NCI-H128 (cell line): ENCODE results near the gene EPHB6.

Experiments
- DNase-seq: peaks from one replicate; lab custom pipeline; 2025; ENCODE audit not compliant: unreplicated experiment; lab: John Stamatoyannopoulos, UW

EPHB6 gene, protein sequence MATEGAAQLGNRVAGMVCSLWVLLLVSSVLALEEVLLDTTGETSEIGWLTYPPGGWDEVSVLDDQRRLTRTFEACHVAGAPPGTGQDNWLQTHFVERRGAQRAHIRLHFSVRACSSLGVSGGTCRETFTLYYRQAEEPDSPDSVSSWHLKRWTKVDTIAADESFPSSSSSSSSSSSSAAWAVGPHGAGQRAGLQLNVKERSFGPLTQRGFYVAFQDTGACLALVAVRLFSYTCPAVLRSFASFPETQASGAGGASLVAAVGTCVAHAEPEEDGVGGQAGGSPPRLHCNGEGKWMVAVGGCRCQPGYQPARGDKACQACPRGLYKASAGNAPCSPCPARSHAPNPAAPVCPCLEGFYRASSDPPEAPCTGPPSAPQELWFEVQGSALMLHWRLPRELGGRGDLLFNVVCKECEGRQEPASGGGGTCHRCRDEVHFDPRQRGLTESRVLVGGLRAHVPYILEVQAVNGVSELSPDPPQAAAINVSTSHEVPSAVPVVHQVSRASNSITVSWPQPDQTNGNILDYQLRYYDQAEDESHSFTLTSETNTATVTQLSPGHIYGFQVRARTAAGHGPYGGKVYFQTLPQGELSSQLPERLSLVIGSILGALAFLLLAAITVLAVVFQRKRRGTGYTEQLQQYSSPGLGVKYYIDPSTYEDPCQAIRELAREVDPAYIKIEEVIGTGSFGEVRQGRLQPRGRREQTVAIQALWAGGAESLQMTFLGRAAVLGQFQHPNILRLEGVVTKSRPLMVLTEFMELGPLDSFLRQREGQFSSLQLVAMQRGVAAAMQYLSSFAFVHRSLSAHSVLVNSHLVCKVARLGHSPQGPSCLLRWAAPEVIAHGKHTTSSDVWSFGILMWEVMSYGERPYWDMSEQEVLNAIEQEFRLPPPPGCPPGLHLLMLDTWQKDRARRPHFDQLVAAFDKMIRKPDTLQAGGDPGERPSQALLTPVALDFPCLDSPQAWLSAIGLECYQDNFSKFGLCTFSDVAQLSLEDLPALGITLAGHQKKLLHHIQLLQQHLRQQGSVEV

DNA sequence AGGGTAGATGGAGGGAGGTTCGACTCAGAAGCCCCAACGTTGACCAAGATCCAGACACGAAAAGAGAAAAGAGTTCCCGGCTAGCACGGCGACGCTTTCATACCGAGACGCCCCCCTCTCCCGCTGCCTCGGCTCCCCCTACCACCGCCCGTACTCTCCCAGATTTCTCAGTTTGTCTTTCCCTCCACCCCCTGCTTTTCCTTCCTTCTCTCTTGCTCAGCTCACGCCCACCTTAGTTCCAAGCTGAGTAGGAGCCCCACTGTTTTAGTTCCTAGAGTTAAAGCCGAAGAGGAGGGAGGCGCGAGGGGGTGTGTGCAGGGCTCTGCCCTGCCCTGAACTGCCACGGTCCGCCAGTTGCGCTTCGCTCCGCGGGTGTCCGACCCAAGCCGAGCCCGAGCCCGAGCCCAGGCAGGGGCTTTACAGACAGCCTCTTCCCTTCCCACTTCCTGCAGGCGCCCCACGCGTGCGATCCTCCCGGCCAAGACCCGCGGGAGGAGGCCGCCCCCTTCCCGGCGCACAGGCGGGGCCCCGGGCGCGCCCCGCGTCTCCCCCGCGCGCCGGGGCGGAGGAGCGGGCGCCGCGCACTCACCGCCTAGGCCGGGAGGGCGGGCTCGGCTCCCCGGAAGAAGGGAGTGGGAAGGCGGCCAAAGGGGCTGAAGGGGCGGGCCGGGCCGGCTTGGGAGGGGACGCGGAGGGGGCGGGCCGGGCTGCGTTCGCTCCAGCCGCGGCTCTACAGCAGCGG is at the start of gene EPHB6:
EPHB6 (plus strand) TSS at position 705 of the 742 bp plus-strand sequence. CDS start 8,152 bp downstream, outside the sequence.
- DNase-seq: no peak

DNA sequence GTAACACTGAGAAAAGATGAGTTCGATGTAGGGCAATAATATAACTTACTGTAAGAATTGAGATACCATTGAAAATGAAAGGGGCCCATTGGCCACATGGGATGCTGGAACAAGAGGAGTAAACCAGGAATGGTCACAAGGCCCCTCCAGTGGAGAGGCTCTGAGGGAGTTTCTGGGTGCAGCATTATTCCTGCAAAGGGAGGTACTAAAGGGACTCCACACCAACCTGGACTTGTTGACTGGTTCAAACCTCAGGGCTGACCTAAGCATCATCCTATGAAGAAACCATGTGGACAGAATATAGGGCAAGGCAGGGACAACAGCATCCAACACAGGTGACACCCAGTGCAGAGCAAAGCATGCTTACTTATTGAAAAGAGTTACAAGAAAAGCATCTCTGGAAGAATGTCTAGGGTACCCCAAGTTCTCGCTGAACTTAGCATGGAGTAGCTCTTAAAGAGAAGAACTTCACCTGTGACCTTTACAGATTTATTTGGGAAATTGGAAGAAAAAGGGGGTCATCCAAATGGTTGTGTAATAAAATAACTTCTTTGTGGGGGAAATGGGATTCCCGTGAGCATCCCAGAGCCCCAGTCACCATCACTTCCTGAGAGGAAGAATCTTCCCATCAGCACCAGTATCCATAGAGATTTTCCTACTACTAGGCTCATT is 49.4 kb upstream of the EPHB6 start:
- DNase-seq: no peak

DNA sequence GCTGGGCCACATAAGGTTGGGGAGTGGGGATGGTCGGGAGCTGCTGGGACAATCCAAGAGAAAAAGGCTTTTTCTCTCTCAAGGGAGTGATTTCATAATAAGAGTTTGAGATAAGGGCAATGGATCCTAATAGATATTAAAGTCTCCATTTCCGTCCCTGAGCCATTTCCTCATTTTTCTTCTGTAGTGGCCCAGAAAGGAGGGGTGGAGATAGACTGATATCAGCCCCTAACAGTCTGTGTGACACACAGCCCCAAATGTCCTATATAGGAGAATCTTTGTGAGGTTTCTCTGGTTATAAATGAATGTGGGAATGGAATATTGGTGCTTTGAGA is 48.9 kb upstream of the EPHB6 start:
- no peak for DNase-seq

DNA sequence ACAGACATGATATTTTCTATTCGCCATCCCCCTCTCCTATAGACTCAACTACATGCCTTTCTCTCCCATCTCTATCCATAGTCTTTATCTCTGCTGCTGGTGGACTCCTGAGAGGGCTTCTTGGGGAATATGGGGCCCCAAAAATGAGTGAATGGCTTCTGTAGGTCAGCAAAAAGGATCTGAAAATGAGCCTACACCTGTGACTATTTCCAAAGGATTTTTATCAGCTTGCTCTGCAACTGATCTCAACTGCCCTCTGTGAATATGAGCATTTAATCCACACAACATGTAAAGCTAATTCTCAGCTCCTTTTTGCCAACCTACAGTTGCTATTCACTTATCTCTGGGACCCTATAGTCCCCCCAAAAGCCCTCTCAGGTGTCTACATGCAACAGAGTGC is 47.9 kb upstream of the EPHB6 start:
- DNase-seq: no peak

DNA sequence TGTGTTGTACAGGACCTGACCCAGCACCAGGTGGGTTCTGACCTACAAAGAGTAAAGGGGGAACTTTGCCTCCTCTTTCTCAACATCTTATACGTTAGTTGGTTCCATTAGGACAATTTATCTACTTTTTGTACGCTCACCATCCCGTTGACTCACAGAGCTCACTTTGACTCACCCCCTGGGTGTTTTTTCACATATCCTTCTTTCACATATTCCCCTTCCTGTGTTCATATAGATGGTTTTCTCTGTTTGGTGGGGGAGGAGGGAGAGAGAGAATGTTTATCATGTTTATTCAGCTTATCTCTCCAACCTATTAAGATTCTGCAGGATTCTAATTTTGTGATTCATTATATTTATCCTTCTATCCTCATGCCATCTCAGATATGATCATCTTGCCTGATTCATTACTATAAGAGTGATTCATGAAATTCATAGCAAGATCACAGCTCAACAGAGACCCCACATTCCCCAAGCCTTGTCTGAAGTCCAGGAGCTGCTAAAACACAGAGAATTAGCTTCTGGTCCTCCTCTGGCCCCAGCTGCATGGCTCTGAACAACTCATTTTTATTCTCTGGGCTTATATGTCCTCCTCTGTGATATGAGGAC is 46.9 kb upstream of the EPHB6 start:
- DNase-seq: no peak

DNA sequence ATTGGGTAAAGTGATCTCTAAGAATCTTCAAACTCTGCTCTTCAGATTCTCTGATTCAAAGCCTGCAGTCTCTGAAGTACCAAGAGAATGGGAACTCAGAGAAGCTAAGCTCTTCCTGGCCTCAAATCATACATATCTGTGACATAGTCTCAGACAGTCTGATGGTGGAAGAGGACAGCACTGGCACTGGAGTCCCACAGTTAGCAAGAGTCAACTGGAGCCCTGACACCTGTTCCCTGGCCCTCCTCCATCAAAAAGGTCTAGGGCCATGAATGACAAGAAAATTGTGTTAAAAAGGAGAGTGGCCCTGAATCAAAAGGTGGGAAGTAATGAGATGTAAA is 46.4 kb upstream of the EPHB6 start:
- DNase-seq: no peak

DNA sequence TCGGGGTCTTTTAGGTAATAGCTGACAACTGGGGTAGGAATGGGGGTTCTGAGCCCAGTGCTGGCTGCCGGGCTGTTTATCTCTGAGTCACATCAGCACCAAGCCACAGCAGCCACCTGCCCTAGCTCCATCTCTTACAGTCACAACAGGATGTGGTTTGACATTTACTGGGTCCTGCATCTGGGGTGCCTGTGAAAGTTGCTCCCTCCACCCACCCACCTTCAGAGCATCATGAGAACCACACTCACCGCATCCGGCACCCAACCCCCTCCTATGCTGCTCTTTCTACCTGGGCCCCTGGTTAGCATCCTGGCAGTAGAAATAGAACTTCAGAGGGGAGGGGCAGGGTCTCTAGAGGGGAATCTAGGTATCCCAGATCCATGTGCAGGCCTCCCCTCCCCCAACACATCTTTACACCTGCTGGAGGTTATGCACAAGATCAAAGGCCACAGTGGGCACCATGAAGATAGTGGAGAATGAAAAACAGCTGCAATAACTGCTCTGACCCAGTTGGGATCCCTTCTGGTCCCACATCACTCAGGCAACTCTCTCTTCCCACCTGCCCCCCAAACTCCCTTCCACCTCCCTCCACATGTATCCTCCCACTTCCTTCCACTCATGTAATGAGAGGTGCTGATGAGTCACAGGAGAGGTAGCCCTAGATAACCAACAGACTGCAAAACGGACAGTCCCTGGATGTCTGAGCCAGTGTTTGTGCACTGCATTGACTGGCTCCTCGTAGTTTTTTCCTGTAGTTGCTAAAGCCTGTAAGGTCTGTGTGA is 45.9 kb upstream of the EPHB6 start:
- no peak for DNase-seq

DNA sequence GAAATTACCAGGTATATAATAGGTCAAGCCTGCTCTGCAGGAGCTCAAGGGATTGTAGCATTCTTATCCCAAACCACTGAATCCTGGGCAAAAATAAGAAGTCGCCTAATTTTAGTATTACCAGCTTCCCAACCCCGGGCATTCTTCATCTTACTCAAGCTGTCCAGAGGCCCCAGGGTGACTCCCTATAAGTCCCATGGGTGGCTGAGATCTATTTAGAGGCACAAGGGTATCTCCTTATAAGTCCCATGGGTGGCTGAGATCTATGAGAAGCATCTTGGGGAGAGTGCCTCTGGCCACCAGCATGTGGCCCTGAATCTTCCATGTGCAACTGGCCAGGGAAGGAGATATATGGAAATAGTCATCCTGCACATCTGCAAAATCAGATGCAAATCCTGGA is 45.2 kb upstream of the EPHB6 start:
- no peak for DNase-seq

DNA sequence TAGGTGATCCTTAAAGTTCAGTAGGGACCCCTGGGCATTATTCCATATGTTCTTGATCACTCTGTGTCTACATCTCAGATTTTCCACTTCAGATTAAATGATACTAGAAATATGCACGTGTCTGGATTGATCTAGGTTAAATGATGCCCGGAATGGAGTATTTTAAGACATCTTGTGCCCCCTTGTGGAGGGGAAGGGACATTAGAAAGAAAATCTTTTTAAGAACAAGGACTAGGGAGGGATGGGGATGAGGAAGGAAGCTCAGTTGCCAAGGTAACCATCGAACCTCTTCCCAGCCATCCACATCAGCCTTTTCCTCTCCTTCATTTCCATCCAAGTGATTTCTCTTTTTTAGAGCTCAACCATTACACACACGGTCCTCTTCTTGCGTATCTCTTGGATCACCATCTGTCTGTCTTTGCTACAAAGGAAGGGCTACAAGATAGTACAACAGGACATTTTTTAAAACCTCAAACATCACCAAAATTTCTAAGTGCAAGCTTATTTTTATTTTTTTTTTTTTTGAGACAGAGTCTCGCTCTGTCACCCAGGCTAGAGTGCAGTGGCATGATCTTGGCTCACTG is 43.6 kb upstream of the EPHB6 start:
- DNase-seq: no peak

DNA sequence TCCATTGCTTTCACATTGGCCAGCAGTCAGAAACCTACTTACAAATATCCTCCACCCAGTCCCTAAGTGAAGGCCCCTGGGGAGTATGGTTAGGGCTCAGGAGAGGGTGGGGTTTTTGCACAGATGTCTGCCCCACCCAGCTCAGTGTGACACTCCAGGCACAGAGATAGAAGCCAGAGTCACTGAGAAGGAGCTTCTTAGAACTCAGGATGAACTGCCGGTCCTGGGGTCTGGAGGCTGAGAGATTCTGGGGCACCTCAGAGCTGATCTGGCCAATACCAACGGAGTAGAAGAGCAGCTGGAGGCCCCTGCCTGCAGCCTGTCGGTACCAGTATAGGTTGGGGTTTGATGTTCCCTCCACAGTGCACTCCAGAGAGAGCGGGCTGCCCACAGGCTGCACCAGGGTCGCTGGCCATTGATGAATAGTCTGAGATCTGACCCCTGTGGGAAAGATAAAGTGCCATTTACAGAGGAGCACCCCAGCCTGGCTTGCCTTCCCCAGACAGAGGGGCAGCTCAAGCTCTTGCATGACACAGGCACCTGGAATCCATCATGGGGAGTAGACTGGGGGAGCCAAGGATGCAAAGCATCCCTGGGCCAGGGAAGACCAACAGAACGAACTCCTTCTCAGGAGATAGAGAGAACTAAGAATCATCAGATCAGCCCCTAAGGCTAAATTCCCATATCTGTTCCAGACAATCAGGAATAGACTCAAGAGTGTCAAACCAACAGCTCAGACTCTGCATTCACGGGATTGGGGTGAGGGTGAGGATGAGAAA is 42.2 kb upstream of the EPHB6 start:
- no peak for DNase-seq

DNA sequence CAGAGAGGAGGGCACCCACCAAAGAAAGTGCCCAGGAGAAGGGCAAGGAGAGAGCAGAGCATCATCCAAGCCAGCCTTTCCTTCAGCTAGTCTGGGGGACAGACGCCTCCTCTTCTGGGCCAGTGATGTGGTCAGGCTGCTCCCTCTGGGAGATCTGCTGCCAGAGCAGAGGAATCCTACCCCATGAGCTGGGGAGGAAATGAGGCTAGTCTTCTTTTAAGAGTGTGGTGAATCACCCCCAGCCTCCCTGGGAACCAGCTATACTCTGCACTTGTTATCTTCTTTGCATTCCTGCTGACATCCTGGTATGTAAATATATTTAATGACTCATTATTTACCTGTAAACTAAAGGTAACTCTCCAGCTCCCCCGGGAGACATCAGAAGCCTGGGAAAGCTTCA is 41.6 kb upstream of the EPHB6 start:
- no peak for DNase-seq

DNA sequence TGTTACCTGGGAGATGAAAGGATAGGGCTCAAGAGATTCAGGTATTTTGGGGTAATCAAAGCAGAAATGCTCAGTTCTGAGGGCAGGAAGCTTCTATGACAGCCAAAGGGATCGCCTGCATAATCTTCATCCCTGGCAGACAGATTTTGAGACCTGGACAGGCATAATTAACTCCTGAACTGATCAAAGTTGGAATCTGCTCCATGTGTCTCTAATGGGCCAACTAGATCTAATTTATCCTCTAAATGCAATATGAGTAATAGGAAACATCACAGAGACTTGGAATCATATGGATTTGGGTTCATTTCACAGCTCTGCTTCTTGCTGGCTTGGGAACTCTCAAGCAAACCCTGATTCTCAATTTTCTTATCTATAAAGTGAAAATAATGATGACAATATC is 41.2 kb upstream of the EPHB6 start:
- DNase-seq: no peak

DNA sequence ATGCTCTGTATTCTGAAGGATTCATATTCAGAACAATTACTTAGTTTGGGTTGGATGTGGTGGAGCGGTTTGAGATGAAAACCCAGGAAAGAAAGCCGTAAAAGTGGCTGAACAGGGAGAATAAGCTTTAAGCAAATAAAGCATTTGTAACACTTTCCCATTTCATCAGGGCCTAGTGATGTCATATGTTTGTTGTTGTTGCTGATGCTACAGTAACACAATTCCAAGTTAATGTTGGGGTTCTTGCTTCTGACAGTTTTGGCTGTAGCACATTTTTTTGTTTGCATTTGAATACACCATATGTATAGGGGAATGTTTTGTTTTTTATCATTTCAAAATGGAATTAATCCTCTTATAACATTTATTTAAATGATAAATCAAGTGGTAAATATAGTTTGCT is 40.4 kb upstream of the EPHB6 start:
- no peak for DNase-seq

DNA sequence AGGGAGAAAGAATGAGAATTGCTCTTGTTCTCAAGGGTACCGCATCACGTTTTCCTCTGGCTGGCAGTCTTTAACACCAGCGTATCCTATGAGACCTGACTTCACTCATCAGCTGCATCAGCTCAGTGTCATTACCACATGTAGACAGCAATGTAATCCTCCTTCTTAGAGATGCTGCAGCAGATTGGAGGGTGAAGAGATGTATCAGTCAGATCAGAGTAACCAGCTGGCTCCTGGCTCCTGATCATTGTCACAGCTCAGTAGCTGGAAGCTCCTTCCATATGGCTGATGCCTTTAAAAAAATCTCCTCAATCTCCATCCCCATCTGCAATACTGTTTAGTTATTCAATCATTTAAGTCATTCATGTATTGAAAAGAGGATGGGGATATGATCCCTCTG is 39.7 kb upstream of the EPHB6 start:
- DNase-seq: no peak

DNA sequence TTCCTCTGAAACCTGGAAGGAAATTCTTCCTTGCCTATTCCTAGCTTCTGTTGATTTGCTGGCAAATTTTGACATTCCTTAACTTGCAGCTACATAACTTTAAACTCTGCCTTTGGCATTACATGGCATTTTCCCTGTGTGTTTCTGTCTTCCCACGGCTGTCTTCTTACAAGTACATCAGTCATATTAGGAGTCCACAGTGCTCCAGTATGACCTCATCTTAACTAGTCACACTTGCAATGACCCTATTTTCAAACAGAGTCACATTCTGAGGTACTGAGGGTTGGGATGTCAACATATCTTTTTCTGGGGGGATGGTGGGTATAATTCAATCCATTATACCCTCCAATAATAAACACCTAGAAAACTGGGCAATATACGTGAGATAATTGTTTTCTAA is 37.4 kb upstream of the EPHB6 start:
- no peak for DNase-seq

DNA sequence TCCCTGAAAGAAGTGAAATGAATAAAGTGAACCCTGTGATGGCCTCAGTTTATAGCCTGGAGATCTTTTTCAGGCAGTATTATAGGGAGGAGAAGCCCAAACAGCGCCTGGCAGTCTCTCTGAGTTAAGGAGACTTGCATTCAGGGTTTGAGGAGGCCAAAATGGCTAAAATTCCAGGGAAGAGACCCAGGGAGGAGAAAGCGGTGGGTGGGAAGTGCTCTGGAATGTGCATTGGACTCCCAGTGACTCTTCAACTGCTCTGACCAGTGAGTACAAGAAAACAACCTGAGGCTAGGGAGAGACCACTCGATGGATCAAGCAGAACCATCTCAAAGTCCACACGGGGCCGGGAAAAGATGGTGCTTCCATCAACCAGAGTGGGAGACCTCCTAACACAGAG is 35.3 kb upstream of the EPHB6 start:
- no peak for DNase-seq

DNA sequence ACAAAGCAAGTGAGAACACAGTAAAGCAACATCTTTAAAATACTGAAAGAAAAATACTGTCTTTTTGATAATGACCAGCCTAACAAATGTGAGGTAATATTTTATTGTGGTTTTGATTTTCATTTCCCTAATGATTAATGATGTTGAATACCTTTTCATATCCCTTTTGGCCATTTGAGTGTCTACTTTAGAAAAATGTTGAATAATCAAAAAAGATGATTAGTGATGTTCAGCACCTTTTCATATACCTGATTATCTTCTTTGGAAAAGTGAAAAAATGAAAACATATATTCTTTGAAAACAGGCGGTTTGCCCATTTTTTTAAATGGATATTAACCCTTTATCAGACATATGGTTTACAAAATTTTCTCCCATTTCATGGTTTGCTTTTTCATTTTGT is 32.2 kb upstream of the EPHB6 start:
- no peak for DNase-seq

DNA sequence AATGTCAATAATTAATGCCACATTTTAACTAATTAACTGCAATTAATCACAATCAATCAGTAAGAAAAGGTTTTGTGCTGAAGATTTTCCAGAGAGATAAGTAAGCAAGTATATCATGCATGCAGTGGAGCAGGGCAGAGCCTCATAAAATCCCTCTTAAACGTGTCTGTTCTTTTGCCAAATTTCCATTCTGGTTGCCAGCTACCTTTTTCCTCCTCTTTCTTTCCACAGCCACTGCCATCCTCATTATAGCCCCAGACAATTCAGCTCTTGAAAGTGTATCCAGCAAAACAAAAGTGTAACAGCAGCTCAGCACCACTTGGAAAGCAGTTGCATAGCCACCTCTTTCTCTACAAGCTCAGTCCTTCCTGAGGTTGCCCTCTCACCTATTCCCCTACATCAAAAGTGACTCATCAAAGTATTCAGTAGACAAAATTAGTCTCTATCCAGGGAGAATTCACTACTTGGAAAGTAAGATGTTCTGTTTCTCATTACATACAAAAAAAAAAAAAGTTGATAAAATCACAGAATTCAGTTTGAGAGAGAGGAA is 26.9 kb upstream of the EPHB6 start:
- no peak for DNase-seq
